ENCODE results near the gene P4HA2.
"Not testable (repeated sequence)": the region's sequence is repeated elsewhere in the genome, so short reads cannot be mapped to it uniquely, and the experiment has no call there.

P4HA2 gene

DNA sequence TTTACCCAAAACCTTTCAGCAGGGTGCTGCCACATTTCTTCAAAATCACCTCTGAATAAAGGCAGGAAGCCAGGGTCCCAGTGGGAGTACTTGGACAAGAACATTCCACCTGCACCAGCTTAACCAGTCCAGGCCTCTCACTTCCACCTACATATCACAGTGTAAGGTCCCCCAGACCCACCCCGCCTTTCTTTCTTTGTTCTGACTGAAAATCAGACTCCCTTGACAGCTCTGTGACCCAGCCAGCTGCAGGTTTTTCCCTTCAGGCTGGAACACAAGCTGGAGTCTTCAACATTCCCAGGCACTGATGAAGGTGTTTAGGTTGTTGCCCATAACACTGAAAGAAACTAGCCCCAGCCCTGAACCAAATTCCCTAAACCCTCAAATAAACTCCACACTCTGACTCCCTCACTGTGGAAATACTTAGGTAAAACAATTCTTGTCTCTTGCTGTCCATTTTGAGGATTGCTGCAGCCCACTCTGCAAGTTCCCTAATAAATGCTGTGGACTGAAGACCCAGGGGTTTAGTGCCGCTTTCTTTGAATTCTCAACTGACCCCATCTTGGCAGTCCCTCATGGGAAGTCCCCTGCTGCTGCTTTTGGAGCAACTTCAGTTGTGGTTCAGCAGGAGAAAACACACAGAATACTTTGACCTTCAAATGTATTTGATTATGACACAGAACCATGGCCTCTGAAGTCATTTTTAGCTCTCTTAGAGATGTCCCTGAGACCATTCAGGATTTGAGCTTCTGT is 24.8 kb downstream of the P4HA2 start:
- DNase-seq (ENCODE audit: low read depth, low spot score), result no peak

DNA sequence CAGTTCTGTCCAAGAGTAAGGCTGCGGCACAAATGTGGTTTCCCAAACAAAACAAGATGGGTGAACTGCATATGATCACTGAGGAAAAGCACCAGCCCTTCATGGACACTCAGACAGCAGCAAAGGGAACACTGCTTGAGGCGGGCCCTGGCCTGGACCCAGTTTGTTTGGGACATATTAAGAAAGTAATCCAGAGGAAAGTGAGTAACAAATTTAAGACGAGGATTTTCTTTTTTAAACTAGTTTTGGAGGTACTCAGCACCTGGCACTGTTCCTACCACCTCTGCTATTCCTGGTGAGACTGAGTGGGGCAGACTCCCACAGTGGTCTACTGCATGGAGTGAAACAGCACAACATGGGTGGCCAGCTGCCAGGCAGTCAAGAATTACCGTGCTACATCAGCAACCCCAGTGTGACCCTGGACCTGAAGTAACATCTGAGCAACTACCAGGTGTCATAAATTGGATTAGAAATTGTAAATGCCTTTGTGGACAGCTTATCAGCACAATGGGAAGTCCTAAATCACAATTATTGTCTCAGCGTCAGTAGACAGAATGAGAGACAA is 28.5 kb downstream of the P4HA2 start:
- no peak for DNase-seq (ENCODE audit: low read depth, low spot score)

DNA sequence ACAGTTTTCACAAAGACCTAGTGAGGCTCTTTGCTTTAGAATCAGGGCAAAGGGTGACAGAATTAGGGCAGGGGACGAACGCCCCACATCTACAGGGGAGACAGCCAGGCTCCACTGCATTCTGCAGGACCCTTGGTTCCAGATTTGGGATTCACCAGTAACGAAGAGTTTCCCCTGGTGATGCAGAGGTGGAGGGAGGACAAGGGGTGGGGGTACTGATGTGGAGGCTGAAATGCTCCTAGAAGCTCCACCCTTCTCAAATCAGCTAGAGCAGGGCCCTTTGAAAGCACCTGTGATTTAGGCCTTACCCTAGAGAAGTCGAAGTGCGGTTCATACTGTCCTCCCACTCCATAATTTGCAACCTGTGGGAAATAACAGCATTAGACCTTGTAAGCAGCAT is 29.1 kb downstream of the P4HA2 start:
- DNase-seq (ENCODE audit: low read depth, low spot score), result no peak

DNA sequence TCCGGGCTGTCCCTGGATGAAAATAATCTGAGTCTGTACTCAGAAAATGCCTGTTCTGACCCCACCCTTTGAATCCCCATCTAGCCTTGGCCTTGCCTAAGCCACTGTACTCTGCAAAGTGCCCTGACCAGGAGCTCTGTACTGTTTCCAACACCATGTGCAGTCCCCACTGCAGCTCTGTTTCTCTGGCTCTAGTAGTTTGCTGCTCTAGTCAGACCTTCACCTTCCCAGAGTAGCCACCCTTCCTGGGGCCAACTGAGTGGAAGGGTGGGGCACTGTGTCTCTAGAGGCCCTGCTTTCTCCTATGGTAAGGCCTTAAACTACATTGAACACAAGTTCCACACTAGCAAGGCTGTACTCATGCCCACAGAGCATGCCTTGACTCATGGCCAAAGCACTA is 31.9 kb downstream of the P4HA2 start:
- no peak for DNase-seq (ENCODE audit: low read depth, low spot score)

DNA sequence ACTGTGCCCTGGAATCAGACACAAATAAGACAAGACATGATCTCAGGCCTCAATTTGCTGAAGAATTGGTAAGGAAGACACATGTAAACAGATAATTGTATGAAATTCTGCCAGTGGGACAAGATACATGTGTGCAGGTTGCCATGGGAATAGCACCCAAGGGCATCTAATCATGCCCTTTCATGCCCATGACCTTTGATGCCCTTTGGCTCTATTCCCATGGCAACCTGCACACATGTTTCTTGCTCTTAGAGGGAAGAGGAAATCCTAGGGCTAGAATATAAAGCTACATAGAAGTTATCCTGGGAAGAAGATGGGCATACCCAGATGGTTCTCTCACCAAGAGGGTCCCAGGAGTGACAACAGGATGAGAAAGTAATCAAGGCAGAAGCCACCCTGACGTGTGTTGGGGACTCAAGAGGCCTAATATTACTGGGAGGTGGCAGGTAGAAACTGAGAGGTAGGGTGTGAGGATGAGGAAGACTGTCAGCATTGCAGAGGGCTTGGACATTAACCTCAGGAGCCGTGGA is 34.4 kb downstream of the P4HA2 start:
- no peak for DNase-seq (ENCODE audit: low read depth, low spot score)

DNA sequence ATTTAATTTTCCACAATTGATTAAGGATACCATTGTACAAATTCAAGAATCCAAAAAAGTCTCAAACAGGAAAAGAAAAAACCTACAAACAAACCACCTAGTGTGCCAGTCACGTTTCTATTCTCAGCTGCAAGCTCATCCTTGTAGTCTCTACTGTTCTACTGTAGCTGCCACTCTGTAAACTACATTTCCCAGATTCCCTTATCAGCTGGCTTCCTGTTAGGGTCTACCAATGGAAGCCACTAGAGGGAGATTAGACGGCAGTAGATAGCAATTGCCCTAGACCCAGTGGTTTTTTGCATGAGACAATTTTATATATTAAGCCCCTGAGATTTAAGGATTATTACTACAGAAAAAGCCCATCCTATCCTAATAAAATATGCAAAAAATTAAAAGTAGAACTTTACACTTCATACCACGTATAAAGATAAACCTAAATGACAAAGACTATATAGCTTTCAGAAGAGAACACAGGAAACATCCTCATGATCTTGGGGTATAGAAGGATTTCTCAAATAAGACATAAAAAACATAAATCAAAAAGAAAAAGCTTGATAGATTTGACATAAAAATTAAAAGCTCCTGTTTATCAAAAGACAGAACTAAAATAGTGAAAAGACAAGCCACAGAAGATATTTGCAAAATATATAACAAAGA is 37.4 kb downstream of the P4HA2 start:
- no peak for DNase-seq (ENCODE audit: low read depth, low spot score)

DNA sequence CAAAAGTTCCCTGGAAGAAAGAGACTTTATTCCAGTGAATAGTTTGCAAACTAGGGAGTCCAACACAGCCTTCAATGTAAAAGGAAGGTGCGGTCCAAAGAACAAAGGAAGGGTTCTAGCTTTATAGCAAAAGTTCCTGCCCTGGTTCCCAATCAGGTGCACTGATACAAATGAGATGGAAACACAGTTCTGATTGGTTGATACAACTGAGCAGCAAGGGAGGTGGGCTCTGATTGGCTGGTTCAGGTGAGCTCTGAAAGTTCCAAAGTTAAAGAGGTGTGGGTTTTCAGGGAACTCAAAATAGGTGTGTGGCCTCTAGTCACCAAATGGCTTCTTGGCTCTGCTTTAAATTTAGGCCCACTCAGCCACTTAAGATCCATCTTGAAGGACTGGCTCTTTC is 43.1 kb downstream of the P4HA2 start:
- DNase-seq (ENCODE audit: low read depth, low spot score), result no peak

DNA sequence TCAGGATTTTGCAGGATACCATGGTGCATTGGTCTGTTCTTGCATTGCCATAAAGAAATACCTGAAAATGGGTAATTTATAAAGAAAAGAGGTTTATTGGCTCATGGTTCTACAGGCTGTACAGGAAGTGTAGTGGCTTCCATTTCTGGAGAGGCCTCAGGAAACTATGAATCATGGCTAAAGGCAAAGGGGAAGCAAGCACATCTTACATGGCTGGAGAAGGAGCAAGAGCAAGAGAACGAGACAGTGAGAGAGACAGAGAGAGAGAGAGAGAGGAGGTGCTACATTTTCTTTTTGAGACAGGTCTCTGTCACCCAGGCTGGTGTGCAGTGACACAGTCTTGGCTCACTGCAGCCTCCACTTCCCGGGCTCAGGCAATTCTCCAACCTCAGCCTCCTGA is 43.9 kb downstream of the P4HA2 start:
- no peak for DNase-seq (ENCODE audit: low read depth, low spot score)

DNA sequence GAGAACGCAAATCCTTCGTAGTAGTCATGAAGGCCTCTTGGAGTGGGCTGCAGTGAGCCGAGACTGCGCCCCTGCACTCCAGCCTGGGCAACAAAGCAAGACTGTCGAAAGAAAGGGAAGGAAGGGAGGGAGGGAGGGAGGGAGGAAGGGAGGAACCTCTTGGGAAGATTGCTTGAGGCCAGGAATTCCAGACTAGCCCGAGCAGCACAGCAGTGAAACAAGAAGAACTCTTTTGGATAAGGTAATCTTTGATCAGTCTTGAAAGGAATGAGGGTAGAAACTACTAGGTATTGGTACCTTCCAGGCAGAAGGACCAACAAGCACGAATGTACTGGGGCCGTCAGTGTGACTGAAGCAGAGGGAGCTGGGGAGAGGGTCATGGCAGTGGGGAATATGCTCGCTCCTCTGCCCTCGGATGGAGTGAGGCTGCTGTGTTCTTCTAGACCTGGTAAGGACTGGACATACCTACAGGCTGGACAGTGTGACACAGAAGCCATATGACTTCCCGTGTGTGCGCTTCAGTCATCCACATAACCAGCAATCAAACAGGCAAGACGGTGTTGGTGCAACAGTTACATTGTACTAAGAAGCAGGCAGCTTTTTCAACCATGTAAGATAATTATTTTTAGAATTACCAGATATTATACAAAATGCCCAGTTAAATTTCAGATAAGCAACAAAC is 45.2 kb downstream of the P4HA2 start:
- no peak for DNase-seq (ENCODE audit: low read depth, low spot score)

DNA sequence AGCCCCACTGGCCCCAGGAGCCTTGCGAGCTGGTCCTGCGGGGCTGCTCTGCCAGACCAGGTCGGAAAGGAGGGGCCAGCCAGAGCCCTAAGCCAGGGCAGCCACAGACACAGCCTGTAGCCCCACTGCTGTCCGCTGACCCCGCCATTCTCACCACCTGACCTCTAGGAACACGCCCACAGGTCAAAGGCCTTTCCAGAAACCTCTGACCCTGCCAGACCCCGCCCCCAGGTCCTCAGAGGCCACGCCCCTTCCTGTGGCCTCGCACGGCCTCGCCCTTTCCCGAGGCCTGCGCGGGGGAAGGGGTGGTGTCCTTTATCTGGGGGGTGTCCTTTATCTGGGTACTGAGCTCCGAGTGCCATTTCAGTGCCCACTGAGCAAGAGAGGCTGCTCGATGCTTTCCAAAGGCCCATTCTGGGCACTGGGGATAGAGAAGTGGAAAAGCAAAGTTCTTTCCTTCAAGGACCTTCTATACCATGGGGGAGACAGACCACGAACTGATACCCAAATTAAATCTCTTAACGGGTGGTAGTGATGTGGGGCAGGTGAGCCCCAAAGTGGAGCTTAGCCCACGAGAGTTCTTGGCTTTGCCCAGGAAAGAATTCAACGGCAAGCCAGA is 46.5 kb downstream of the P4HA2 start:
- no peak for DNase-seq (ENCODE audit: low read depth, low spot score)

DNA sequence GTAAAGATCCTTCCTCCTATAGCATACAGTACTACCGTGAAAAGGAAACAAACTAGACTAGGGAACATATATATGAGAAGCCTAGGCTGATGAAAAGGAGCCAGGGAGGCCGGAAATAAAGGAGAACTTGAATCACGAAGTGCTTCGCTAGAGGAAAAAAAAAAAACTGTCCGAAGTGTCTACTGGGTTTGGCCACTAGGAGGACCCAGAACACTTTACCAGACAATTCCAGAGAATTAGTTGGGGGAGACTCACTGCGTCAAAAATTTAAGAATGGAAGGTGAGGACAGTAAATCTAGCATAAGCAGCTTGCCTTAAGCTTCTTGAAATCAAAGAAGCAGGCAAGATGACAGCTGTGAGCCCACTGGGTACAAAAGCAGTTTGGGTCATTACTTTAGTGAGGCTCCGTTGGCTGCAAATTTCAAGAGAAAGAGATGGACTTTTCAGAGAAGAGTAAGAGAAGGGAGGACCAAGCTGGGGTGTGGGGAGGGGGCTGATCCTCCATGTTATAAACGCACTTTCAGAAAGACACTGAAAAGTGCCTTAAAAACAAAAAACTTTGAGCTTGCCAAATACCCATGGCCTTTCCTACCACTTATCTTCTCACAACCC is 47.4 kb downstream of the P4HA2 start:
- DNase-seq (ENCODE audit: low read depth, low spot score), result no peak

DNA sequence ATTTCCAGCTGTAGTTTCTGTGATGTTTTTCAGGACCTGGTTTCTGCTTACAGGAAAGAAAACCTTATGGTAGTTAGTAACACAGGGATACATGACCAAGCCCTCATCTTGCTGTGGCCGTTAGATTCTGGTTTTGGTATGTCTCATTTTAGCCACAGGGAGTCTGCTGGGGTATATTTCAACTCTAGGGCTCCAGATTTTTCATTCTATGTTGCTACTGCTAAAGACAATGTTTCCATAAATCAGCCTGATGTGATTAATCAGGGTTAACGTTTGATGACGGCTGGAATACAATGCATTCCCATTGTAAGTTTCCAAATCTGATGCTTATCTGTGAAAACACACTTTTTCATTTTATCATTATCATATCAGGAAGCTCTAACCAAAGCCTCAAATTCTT is 48.2 kb downstream of the P4HA2 start:
- DNase-seq (ENCODE audit: low read depth, low spot score), result no peak

DNA sequence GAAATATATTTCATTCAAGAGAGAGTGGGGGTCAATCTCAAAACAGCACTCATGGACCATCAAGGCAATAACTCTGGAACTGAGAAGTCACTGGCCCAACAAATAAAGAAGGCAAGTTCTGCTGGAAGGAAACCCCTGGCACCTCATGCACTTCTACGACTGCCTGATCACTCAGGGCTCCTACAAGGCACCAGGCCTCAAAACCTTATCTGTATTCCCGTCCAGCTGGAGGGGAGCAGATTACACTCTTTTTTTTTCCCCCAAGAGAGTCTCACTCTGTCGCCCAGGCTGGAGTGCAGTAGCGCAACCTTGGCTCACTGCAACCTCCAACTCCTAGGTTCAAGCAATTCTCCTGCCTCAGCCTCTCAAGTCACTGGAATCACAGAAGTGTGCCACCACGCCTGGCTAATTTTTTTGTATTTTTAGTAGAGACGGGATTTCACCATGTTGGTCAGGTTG is 49.9 kb downstream of the P4HA2 start:
- DNase-seq (ENCODE audit: low read depth, low spot score), result no peak

DNA sequence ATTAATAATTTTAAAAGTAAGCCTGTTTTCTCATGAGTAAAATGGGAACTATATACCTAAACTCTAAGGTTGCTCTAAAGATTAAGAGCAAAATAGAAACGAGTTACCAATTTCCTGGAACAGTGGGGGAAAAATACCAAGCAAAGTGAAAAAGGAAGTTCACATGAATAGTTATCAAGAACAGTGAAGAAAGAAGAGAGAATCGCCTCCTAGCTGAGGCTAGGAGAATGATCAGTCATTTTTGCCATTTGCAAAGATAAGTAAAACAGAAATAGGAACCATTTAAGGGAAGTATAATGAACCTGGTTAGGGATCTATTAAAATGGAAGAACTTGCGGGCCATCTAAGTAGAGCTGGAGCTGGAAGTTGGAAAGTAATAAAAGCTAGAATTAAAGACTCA is 50.7 kb downstream of the P4HA2 start:
- DNase-seq (ENCODE audit: low read depth, low spot score), result no peak

DNA sequence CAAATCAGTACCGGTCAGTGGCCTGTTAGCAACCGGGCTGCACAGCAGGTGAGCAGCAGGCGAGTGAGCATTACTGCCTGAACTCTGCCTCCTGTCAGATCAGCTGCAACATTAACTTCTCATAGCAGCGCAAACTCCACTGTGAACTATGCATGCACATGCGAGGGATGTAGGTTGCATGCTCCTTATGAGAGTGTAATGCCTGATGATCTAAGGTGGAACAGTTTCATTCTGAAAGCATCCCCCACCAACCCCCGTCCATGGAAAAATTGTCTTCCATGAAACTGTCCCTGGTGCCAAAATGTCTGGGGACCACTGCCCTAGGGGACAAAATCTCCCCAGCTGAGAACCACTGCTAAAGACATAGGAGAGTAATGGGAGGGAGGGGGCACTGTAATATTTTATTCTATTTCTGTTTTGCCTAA is 51.1 kb downstream of the P4HA2 start:
- no peak for DNase-seq (ENCODE audit: low read depth, low spot score)

DNA sequence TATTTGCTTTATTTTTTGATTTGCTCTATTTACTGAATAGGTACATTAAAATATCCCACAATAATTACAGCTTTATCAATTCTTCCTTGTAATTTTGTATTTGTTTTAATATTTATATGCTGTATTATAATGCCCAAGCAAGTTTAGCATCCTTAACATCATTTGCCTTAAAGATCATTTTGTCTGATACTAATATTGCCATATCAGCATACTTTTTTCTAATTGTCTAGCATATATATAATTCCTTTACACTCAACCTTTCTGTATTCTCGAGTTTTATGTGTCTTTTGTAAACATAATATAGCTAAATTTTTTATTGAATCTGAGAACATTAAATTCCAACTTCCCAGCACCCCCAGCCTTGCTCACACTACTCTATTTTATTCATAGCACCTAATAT is 64.7 kb downstream of the P4HA2 start:
- no peak for DNase-seq (ENCODE audit: low read depth, low spot score)

DNA sequence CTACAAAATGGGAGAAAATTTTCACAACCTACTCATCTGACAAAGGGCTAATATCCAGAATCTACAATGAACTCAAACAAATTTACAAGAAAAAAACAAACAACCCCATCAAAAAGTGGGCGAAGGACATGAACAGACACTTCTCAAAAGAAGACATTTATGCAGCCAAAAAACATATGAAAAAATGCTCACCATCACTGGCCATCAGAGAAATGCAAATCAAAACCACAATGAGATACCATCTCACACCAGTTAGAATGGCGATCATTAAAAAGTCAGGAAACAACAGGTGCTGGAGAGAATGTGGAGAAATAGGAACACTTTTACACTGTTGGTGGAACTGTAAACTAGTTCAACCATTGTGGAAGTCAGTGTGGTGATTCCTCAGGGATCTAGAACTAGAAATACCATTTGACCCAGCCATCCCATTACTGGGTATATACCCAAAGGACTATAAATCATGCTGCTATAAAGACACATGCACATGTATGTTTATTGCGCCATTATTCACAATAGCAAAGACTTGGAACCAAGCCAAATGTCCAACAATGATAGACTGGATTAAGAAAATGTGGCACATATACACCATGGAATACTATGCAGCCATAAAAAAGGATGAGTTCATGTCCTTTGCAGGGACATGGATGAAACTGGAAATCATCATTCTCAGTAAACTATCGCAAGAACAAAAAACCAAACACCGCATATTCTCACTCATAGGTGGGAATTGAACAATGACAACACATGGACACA is 65.9 kb downstream of the P4HA2 start:
- not testable (repeated sequence) for DNase-seq (ENCODE audit: low read depth, low spot score)

DNA sequence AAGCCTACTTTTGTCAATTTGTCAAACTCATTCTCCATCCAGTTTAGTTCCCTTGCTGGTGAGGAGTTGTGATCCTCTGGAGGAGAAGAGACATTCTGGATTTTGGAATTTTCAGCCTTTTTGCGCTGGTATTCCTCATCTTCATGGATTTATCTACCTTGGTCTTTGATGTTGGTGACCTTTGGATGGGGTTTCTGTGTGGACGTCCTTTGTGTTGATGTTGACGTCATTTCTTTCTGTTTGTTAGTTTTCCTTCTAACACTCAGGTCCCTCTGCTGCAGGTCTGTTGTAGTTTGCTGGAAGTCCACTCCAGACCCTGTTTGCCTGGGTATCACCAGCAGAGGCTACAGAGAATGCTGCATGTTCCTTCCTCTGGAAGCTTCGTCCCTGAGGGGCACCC is 71.2 kb downstream of the P4HA2 start:
- no peak for DNase-seq (ENCODE audit: low read depth, low spot score)

DNA sequence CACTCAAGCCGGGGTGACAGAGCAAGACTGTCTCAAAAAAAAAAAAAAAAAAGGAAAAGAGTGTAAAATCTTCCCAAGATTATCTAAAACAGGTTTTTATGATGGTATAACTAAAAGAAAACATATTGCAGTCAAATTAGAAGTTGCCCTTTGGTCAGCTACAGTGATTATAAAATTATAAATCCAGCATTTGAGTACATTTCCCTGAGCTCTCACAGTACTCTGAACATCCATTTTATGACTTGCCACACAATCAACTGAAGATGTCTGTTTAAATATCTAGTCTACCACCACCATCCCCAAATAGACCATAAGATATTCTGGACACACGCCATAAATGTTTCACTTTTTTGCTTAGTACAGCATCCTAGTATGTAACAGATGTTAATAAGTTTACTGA is 77.1 kb downstream of the P4HA2 start:
- no peak for DNase-seq (ENCODE audit: low read depth, low spot score)

DNA sequence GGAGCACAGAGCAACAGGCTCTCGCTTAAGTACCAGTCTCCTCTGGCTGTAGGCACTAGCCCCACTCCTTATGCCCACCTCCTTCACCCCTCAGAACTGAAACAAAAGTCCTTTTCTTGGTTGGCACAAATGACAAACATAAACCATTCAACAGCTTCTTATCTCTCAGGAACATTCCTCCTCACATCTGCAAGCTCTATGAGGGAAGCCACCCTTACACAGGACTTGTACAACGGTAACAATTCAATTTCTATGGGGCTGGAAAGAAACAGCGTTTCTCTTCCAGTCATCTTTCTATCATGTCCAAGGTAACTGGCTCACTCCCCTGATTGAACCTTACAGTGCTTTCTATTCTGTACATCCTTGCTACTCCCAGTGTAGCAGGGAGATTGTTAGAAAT is 80.0 kb downstream of the P4HA2 start:
- DNase-seq (ENCODE audit: low read depth, low spot score), result no peak

DNA sequence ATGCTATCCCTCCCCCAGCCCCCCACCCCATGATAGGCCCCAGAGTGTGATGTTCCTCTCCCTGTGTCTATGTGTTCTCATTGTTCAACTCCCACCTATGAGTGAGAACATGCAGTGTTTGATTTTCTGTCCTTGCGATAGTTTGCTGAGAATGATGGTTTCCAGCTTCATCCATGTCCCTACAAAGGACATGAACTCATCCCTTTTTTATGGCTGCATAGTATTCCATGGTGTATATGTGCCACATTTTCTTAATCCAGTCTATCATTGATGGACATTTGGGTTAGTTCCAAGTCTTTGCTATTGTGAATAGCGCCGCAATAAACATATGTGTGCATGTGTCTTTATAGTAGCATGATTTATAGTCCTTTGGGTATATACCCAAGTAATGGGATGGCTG is 82.3 kb downstream of the P4HA2 start:
- DNase-seq (ENCODE audit: low read depth, low spot score), result not testable (repeated sequence)
